K562 (cell line): ENCODE data around the gene CHTOP. TPM values are rescaled to one million over a fixed set of nuclear protein-coding genes. Genes with fewer than 3 reads are reported as not detected.

ENCODE experiments used
- ARID3B ChIP-seq: fragments of 250-450 bp; sonication (Bioruptor Pico); IDR thresholded peaks from 2 replicates; pipeline ENCODE4 v1.4.0; 2020; ENCODE audit warnings: borderline replicate concordance
- DMBX1 ChIP-seq: fragments of 250-450 bp; sonication (Bioruptor Pico); IDR thresholded peaks from 2 replicates; pipeline ENCODE4 v1.8.0; 2022; ENCODE audit warnings: inconsistent platforms, mild to moderate bottlenecking, moderate library complexity, borderline replicate concordance
- E2F5 ChIP-seq: sonication (generic); formaldehyde crosslinking; IDR thresholded peaks from 2 replicates; pipeline ENCODE4 v1.8.0; 2022; ENCODE audit warnings: mild to moderate bottlenecking, missing genetic modification reagents
- ETS2 ChIP-seq: IDR thresholded peaks from 2 replicates; pipeline ENCODE4 v1.6.1; 2016; ENCODE audit warnings: borderline replicate concordance, missing genetic modification characterization, mild to moderate bottlenecking, moderate library complexity, missing compliant biosample characterization; ENCODE audit not compliant: poor library complexity, severe bottlenecking
- GATAD2A ChIP-seq: fragments of 450-650 bp; IDR thresholded peaks from 2 replicates; pipeline ENCODE4 v1.6.1; 2017
- HMG20B ChIP-seq: fragments of 250-450 bp; sonication (Bioruptor Pico); IDR thresholded peaks from 2 replicates; pipeline ENCODE4 v1.5.0; 2021; ENCODE audit warnings: mild to moderate bottlenecking
- MTA2 ChIP-seq: fragments of 450-650 bp; IDR thresholded peaks from 2 replicates; pipeline ENCODE4 v1.6.1; 2016; ENCODE audit warnings: low read depth
- NCOA4 ChIP-seq: fragments of 450-650 bp; IDR thresholded peaks from 2 replicates; pipeline ENCODE4 v1.6.1; 2018; ENCODE audit warnings: mild to moderate bottlenecking; ENCODE audit not compliant: partially characterized antibody
- PPARD ChIP-seq: fragments of 250-450 bp; sonication (Bioruptor Pico); IDR thresholded peaks from 2 replicates; pipeline ENCODE4 v1.8.0; 2022; ENCODE audit warnings: inconsistent platforms, mild to moderate bottlenecking, moderate library complexity
- RBM17 ChIP-seq: fragments of 200-400 bp; formaldehyde crosslinking; IDR thresholded peaks from 2 replicates; pipeline ENCODE4 v1.6.1; 2017; ENCODE audit warnings: low read depth, mild to moderate bottlenecking, low read length, borderline replicate concordance
- TCF15 ChIP-seq: fragments of 250-450 bp; sonication (Bioruptor Pico); IDR thresholded peaks from 2 replicates; pipeline ENCODE4 v1.8.0; 2022; ENCODE audit warnings: moderate library complexity, mild to moderate bottlenecking, inconsistent platforms
- ZNF124 ChIP-seq: sonication (generic); formaldehyde crosslinking; IDR thresholded peaks from 2 replicates; pipeline ENCODE4 v1.8.1; 2022; ENCODE audit warnings: missing genetic modification reagents
- ZNF143 ChIP-seq: sonication (generic); formaldehyde crosslinking; IDR thresholded peaks from 2 replicates; pipeline ENCODE4 v1.9.0; 2022; ENCODE audit warnings: mild to moderate bottlenecking, missing genetic modification reagents
- polyA plus RNA-seq, 8 experiments: library from polyadenylated mRNA; depleted of rRNA in 4 of 8; stranded (reverse) in 5 of 8; unstranded in 3 of 8; fragments of >200 nt; fragmentation: Nextera tagmentation in 2 of 8; fragmentation: Illumina TruSeq in 1 of 8; extraction: Ambion mirVana in 2 of 8; extraction: Trizol in 1 of 8; gene quantifications; 2 replicates each; pipeline versions ENCODE4 v1.2.1 to v1.2.3, GENCODE V29; 2011 to 2014; ENCODE audit warnings: inconsistent platforms in 1 of 8, missing spikeins in 1 of 8
- total RNA-seq, 7 experiments: library from RNA; depleted of rRNA in 6 of 7; stranded (reverse); fragments of >200 nt in 6 of 7; fragmentation: Illumina TruSeq in 2 of 7; extraction: Trizol in 2 of 7; gene quantifications; 2 replicates each; pipeline versions ENCODE4 v1.2.1 to v1.2.3, GENCODE V29; 2011 to 2021; ENCODE audit warnings: low replicate concordance in 1 of 7
- TF ChIP-seq, protein P1 (sequence below), 2 experiments: fragments of 450-650 bp in 1 of 2; sonication (generic) in 1 of 2; formaldehyde crosslinking in 1 of 2; IDR thresholded peaks; 2 replicates each; pipeline versions ENCODE4 v1.7.1 to v1.9.0; 2016 to 2022; ENCODE audit warnings: inconsistent platforms in 1 of 2, mild to moderate bottlenecking in 1 of 2, missing genetic modification reagents in 1 of 2

Gene CHTOP
- total and polyA plus RNA-seq, 9 of the 15 experiments (the other 6 are each of a cell fraction or from before 2014, with no cell fraction given) = 10.2 to 91.8 (median 60.8) TPM

- TF ChIP-seq ZNF143 (peak; percentile 89), MTA2 (no peak), HMG20B (CRISPR knock-in tag) (no peak), NCOA4 (no peak), GATAD2A (no peak), ZNF124 (CRISPR knock-in tag) (no peak), TCF15 (CRISPR knock-in tag) (no peak), PPARD (CRISPR knock-in tag) (no peak), RBM17 (no peak), ETS2 (no peak), E2F5 (CRISPR knock-in tag) (no peak), DMBX1 (CRISPR knock-in tag) (no peak), ARID3B (CRISPR knock-in tag) (no peak)
- TF ChIP-seq, protein P1, sequence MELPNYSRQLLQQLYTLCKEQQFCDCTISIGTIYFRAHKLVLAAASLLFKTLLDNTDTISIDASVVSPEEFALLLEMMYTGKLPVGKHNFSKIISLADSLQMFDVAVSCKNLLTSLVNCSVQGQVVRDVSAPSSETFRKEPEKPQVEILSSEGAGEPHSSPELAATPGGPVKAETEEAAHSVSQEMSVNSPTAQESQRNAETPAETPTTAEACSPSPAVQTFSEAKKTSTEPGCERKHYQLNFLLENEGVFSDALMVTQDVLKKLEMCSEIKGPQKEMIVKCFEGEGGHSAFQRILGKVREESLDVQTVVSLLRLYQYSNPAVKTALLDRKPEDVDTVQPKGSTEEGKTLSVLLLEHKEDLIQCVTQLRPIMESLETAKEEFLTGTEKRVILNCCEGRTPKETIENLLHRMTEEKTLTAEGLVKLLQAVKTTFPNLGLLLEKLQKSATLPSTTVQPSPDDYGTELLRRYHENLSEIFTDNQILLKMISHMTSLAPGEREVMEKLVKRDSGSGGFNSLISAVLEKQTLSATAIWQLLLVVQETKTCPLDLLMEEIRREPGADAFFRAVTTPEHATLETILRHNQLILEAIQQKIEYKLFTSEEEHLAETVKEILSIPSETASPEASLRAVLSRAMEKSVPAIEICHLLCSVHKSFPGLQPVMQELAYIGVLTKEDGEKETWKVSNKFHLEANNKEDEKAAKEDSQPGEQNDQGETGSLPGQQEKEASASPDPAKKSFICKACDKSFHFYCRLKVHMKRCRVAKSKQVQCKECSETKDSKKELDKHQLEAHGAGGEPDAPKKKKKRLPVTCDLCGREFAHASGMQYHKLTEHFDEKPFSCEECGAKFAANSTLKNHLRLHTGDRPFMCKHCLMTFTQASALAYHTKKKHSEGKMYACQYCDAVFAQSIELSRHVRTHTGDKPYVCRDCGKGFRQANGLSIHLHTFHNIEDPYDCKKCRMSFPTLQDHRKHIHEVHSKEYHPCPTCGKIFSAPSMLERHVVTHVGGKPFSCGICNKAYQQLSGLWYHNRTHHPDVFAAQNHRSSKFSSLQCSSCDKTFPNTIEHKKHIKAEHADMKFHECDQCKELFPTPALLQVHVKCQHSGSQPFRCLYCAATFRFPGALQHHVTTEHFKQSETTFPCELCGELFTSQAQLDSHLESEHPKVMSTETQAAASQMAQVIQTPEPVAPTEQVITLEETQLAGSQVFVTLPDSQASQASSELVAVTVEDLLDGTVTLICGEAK (IDR thresholded peaks at IDR 0.05) = peak; percentile 73
- TF ChIP-seq, protein P1 (CRISPR knock-in tag; IDR thresholded peaks at IDR 0.05) = no peak
Measured at GRCh38 chr1:153658400-153659174, 24.7 kb downstream of the CHTOP start, which contains the start of gene SNAPIN (continued).
